Right lobe of liver (tissue), 6 donors: Measurements from ENCODE around the gene CWC27. TPM values are rescaled to one million over a fixed set of nuclear protein-coding genes. Genes with fewer than 3 reads are reported as not detected.

Experiments
- ATAC-seq, 4 donors: fragments of 200-7000 bp; cut with Tn5 transposase; one replicate each; pipeline ENCODE4 v1.9.1; 2020; ENCODE audit warnings: mild to moderate bottlenecking in 4 of 4, moderate library complexity in 4 of 4
- DNase-seq, 3 donors: peaks; one replicate each; pipeline ENCODE4 v3.0.0-alpha.2; 2020
- H3K27ac ChIP-seq, 3 donors: fragments of 200-600 bp; one replicate each; pipeline ENCODE4 v1.8.0; 2022
- H3K27me3 ChIP-seq, 2 donors: fragments of 200-600 bp; one replicate each; pipeline ENCODE4 v1.8.0; 2022
- H3K36me3 ChIP-seq, 4 donors: fragments of 200-600 bp; sonication (generic) in 1 of 4; one replicate each; pipeline versions ENCODE4 v1.5.1 to v1.8.0; 2017 to 2022; ENCODE audit warnings: control low read depth in 1 of 4
- H3K4me1 ChIP-seq, 4 donors: fragments of 200-600 bp; sonication (generic) in 1 of 4; one replicate each; pipeline versions ENCODE4 v1.5.1 to v1.8.0; 2017 to 2022; ENCODE audit warnings: control low read depth in 1 of 4
- H3K4me3 ChIP-seq, 3 donors: fragments of 200-600 bp; one replicate each; pipeline ENCODE4 v1.8.0; 2022
- H3K9me3 ChIP-seq, 4 donors: fragments of 200-600 bp; sonication (generic) in 1 of 4; one replicate each; pipeline versions ENCODE4 v1.5.1 to v1.8.0; 2017 to 2022; ENCODE audit warnings: control low read depth in 1 of 4
- CTCF ChIP-seq, 4 donors: fragments of 200-600 bp in 3 of 4; fragments of 450-650 bp in 1 of 4; IDR thresholded peaks; one replicate each; pipeline versions ENCODE4 v1.5.1 to v1.8.0; 2016 to 2022; ENCODE audit warnings: antibody characterized with exemption in 4 of 4, mild to moderate bottlenecking in 2 of 4
- POLR2A ChIP-seq: fragments of 450-650 bp; IDR thresholded peaks from one replicate; pipeline ENCODE4 v1.6.1; 2017; ENCODE audit warnings: antibody characterized with exemption, mild to moderate bottlenecking
- WGBS: methylation state at CpG from one replicate; pipeline ENCODE4 v1.1.6; 2018; ENCODE audit warnings: low coverage, low lambda C conversion rate; ENCODE audit not compliant: insufficient coverage; ENCODE audit errors: missing lambda C conversion rate; 5-methylcytosine and 5-hydroxymethylcytosine counted together
- intact Hi-C, 2 donors: fragments of 100-400 bp; cut with DNase I; formaldehyde crosslinking; loops; one replicate each; pipeline versions ENCODE4 v1.11.2 to v1.14.1; 2022
- total RNA-seq, 6 experiments: library from RNA; depleted of rRNA in 2 of 6; stranded (reverse); fragments of >200 nt in 2 of 6; fragmentation: NEBNext Ultra II Directional in 3 of 6; extraction: Animal tissue kit (Norgen Biotek cat#: 25700) in 3 of 6; gene quantifications; one replicate each; pipeline versions ENCODE4 v1.1.0 to v1.2.4, GENCODE V29; 2016 to 2023
- donor health status: DM: no; HTN: yes; CAD: no.
- donor health status: DM: no; HTN: no; CAD: no.
- donor health status: DM: no; HTN: no; CAD: no.
- donor health status: DM: no; HTN: yes; CAD: no.
- donor health status: DM: no; HTN: yes; CAD: no.

CWC27 gene
- total RNA-seq, 6 experiments from 2014 or later = 5.8 to 7.3 (median 6.8) TPM

- no peak overlapping the region for H3K4me3 ChIP-seq
- no peaks in the 10 kb centered on the region for H3K27me3 ChIP-seq
- TF ChIP-seq POLR2A (no peak), CTCF (IDR thresholded peaks at IDR 0.05) (no peak)
- intact Hi-C loops = no loop called here
- peaks cover 0 to 3% (median under 1%) of the 10 kb centered on the region in 4 donors for H3K4me1 ChIP-seq
- no peaks in the 10 kb centered on the region for H3K9me3 ChIP-seq
- H3K27ac ChIP-seq = no peak overlapping the region
- DNase-seq = no peak
- 33% methylated on average over 1 of the region's 1 CpG for WGBS
- peaks cover 0 to 13% (median 0%) of the 10 kb centered on the region in 4 donors for H3K36me3 ChIP-seq
- no peak for ATAC-seq
Measured at GRCh38 chr5:64775291-64775690, 6.6 kb downstream of the CWC27 start.

GRCh38 chr5:64784451-64785025 is 15.8 kb downstream of the CWC27 start:
- whole genome bisulfite sequencing = 8% methylated on average over 3 of the region's 3 CpGs
- intact Hi-C loops = loop anchor here (5.0 to 10.0 kb wide), 2 partner anchors 147 to 150 kb away; no protein-coding TSS in a partner anchor
- H3K4me3 ChIP-seq = no peak overlapping the region
- H3K27me3 ChIP-seq = no peaks in the 10 kb centered on the region
- no peaks in the 10 kb centered on the region for H3K36me3 ChIP-seq
- peak; percentile 46 to 69 (median 53) for DNase-seq
- no peaks in the 10 kb centered on the region for H3K9me3 ChIP-seq
- H3K4me1 ChIP-seq = no peaks in the 10 kb centered on the region
- ATAC-seq = peak; percentile 72 to 83 (median 80)
- TF ChIP-seq CTCF (IDR thresholded peaks at IDR 0.05) (peak; percentile 84 to 88 (median 85)), POLR2A (no peak)
- H3K27ac ChIP-seq = no peak overlapping the region

GRCh38 chr5:64786372-64786771 is 17.6 kb downstream of the CWC27 start:
- Histone ChIP-seq H3K27ac (no peak overlapping the region), H3K4me1 (no peaks in the 10 kb centered on the region), H3K4me3 (no peak overlapping the region), H3K36me3 (no peaks in the 10 kb centered on the region), H3K27me3 (no peaks in the 10 kb centered on the region), H3K9me3 (no peaks in the 10 kb centered on the region)
- TF ChIP-seq CTCF (IDR thresholded peaks at IDR 0.05) (no peak), POLR2A (no peak)
- ATAC-seq (no peak), DNase-seq (no peak)
- 86% methylated on average over 2 of the region's 2 CpGs for WGBS
- intact Hi-C loops = loop anchor here in 1 of 2 donors (10.0 kb wide), 1 partner anchor 152 kb away; no protein-coding TSS in a partner anchor

GRCh38 chr5:64788156-64788555 is 19.4 kb downstream of the CWC27 start:
- H3K36me3 ChIP-seq = no peaks in the 10 kb centered on the region
- no peaks in the 10 kb centered on the region for H3K27me3 ChIP-seq
- intact Hi-C loops = loop anchor here in 1 of 2 donors (10.0 kb wide), 1 partner anchor 153 kb away; no protein-coding TSS in a partner anchor
- TF ChIP-seq POLR2A = no peak
- H3K27ac ChIP-seq = no peak overlapping the region
- DNase-seq = no peak
- ATAC-seq = no peak
- no peaks in the 10 kb centered on the region for H3K9me3 ChIP-seq
- H3K4me1 ChIP-seq = no peaks in the 10 kb centered on the region
- no peak overlapping the region for H3K4me3 ChIP-seq
- 80% methylated on average over 2 of the region's 2 CpGs for WGBS

GRCh38 chr5:64789457-64789856 is 20.7 kb downstream of the CWC27 start:
- TF ChIP-seq CTCF (IDR thresholded peaks at IDR 0.05) (no peak), POLR2A (no peak)
- no peak for ATAC-seq
- no peaks in the 10 kb centered on the region for H3K9me3 ChIP-seq
- DNase-seq = no peak
- no peak overlapping the region for H3K27ac ChIP-seq
- no peaks in the 10 kb centered on the region for H3K36me3 ChIP-seq
- H3K27me3 ChIP-seq = no peaks in the 10 kb centered on the region
- no peaks in the 10 kb centered on the region for H3K4me1 ChIP-seq
- intact Hi-C loops = loop anchor here in 1 of 2 donors (10.0 kb wide), 1 partner anchor 155 kb away; no protein-coding TSS in a partner anchor
- H3K4me3 ChIP-seq = no peak overlapping the region
- 96% methylated on average over 3 of the region's 3 CpGs for WGBS
